ENCODE data around the gene GOPC. TPM values are rescaled to one million over a fixed set of nuclear protein-coding genes. Genes with fewer than 3 reads are reported as not detected.

The GOPC gene
- polyA plus RNA-seq, 1 donor from 2014 or later, result 69.2 TPM

GRCh38 chr6:117550618-117551242, 51.6 kb downstream of the GOPC start:
- Histone ChIP-seq H4K20me1 (ENCODE audit: insufficient read depth) (no peaks in the 10 kb centered on the region), H3K27me3 (ENCODE audit: insufficient read depth, low read depth, low read length) (no peaks in the 10 kb centered on the region), H2AFZ (ENCODE audit: low read depth, low read length) (no peak overlapping the region), H3K4me2 (ENCODE audit: low read length) (no peak overlapping the region), H3F3A (ENCODE audit: insufficient read depth, low read length, poor library complexity, severe bottlenecking) (no peaks in the 10 kb centered on the region), H3K79me2 (replicated peaks; ENCODE audit: insufficient read depth, low read length) (no peaks in the 10 kb centered on the region), H3K9me2 (ENCODE audit: insufficient read depth, low read length) (no peaks in the 10 kb centered on the region), H3K4me3 (ENCODE audit: low read length) (no peak overlapping the region), H3K9me3 (ENCODE audit: low read length) (no peaks in the 10 kb centered on the region), H3K27ac (ENCODE audit: low read length) (no peak overlapping the region), H3K36me3 (ENCODE audit: insufficient read depth, low read length) (no peaks in the 10 kb centered on the region), H3K9ac (ENCODE audit: low read length) (no peak overlapping the region)
- no peak for TF ChIP-seq EP300 (conservative IDR thresholded peaks at IDR 0.05; ENCODE audit: poor library complexity, severe bottlenecking)
- TF ChIP-seq RAD21 (conservative IDR thresholded peaks at IDR 0.05), result no peak
- no peak for TF ChIP-seq EZH2 (IDR thresholded peaks at IDR 0.05; ENCODE audit: borderline replicate concordance, insufficient read depth, low read length, poor library complexity, severe bottlenecking)
- TF ChIP-seq SMC3 (conservative IDR thresholded peaks at IDR 0.05; ENCODE audit: poor library complexity), result no peak
- TF ChIP-seq TAF1 (IDR thresholded peaks at IDR 0.05; ENCODE audit: low read depth), result no peak

- no peak overlapping the region for H3K27ac ChIP-seq (ENCODE audit: low read length)
- H3K9me2 ChIP-seq (ENCODE audit: insufficient read depth, low read length), result no peaks in the 10 kb centered on the region
- no peaks in the 10 kb centered on the region for H3K9me3 ChIP-seq (ENCODE audit: low read length)
- H2AFZ ChIP-seq (ENCODE audit: low read depth, low read length), result no peak overlapping the region
- H3K4me2 ChIP-seq (ENCODE audit: low read length), result no peak overlapping the region
- no peak overlapping the region for H3K4me3 ChIP-seq (ENCODE audit: low read length)
- no peaks in the 10 kb centered on the region for H3K27me3 ChIP-seq (ENCODE audit: insufficient read depth, low read depth, low read length)
- H3K9ac ChIP-seq (ENCODE audit: low read length), result no peak overlapping the region
- no peaks in the 10 kb centered on the region for H3F3A ChIP-seq (ENCODE audit: insufficient read depth, low read length, poor library complexity, severe bottlenecking)
- no peaks in the 10 kb centered on the region for H3K36me3 ChIP-seq (ENCODE audit: insufficient read depth, low read length)
- H3K79me2 ChIP-seq (replicated peaks; ENCODE audit: insufficient read depth, low read length), result no peaks in the 10 kb centered on the region
- no peak for TF ChIP-seq POLR2AphosphoS5 (IDR thresholded peaks at IDR 0.05)
- no peak for TF ChIP-seq RAD21 (conservative IDR thresholded peaks at IDR 0.05)
- no peak for TF ChIP-seq EZH2 (IDR thresholded peaks at IDR 0.05; ENCODE audit: borderline replicate concordance, insufficient read depth, low read length, poor library complexity, severe bottlenecking)
- TF ChIP-seq EP300 (conservative IDR thresholded peaks at IDR 0.05; ENCODE audit: poor library complexity, severe bottlenecking), result no peak
- TF ChIP-seq REST (IDR thresholded peaks at IDR 0.05; ENCODE audit: borderline replicate concordance), result no peak
- TF ChIP-seq MXI1 (conservative IDR thresholded peaks at IDR 0.05; ENCODE audit: poor library complexity, severe bottlenecking), result no peak
- no peak for TF ChIP-seq TAF1 (IDR thresholded peaks at IDR 0.05; ENCODE audit: low read depth)
- TF ChIP-seq CTCF (IDR thresholded peaks at IDR 0.05; ENCODE audit: poor library complexity, severe bottlenecking), result no peak
- TF ChIP-seq SMC3 (conservative IDR thresholded peaks at IDR 0.05; ENCODE audit: poor library complexity), result no peak
- no peaks in the 10 kb centered on the region for H4K20me1 ChIP-seq (ENCODE audit: insufficient read depth)
Observed at GRCh38 chr6:117550078-117550600, 52.2 kb downstream of the GOPC start.
